ENCODE results near the gene RPGRIP1. TPM values are rescaled to one million over a fixed set of nuclear protein-coding genes. Genes with fewer than 3 reads are reported as not detected.
"Not testable (repeated sequence)": the region's sequence is repeated elsewhere in the genome, so short reads cannot be mapped to it uniquely, and the experiment has no call there.

Gene RPGRIP1
- total RNA-seq, 2 donors from 2014 or later = 0.40 TPM; not detected in 1

DNA sequence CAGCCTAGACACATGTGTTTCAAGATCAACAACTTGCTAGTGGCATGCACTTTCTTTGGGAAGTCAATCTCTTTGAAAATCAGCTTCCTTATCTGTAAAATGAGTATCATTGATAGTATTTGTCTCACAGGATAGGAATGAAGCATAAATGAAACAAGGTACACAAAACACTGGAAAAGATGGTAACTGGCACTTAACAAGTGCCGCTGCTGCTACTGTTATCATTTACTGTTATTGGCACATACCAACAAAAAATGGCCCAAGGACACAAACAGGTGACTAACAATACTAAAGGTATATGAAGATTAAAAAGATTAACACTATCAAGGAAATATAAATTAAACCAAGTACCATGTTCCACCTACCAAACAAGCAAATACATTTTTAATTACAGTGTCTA, 31.5 kb upstream of the RPGRIP1 start:
- intact Hi-C loops (cut with DNase I) = no loop called here

DNA sequence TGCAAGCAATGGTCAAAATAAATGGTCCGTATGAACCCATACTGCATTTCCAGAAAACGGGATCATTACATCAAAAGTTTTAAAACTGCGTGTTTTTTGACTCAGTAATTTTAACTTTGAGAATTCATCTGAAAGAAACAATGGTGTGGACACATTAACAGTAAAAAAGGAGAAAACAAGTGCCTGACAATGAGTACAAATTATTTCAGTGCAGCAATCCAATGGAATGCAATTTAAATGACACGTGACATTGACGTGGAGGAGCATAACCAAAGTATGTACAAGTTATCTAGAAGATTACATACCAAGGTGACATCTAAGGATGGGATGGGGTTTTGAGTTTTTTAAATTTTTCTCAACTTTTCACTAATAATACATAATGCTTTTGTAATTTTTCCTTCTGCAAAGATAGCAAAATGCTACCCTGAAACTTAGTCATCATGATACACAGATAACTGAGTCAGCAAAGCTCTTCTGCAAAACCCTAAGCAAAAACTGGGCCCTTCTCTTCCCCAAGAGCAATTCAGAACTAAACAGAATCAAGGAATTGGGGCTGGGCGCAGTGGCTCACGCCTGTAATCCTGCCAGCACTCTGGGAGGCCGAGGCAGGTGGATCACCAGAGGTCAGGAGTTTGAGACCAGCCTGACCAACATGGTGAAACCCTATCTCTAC, 31.0 kb upstream of the RPGRIP1 start:
- H3K4me3 ChIP-seq = no peak overlapping the region
- H3K9me3 ChIP-seq = no peaks in the 10 kb centered on the region
- intact Hi-C loops (cut with DNase I) = no loop called here
- TF ChIP-seq, protein P1, sequence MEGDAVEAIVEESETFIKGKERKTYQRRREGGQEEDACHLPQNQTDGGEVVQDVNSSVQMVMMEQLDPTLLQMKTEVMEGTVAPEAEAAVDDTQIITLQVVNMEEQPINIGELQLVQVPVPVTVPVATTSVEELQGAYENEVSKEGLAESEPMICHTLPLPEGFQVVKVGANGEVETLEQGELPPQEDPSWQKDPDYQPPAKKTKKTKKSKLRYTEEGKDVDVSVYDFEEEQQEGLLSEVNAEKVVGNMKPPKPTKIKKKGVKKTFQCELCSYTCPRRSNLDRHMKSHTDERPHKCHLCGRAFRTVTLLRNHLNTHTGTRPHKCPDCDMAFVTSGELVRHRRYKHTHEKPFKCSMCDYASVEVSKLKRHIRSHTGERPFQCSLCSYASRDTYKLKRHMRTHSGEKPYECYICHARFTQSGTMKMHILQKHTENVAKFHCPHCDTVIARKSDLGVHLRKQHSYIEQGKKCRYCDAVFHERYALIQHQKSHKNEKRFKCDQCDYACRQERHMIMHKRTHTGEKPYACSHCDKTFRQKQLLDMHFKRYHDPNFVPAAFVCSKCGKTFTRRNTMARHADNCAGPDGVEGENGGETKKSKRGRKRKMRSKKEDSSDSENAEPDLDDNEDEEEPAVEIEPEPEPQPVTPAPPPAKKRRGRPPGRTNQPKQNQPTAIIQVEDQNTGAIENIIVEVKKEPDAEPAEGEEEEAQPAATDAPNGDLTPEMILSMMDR (IDR thresholded peaks at IDR 0.05) = no peak
- H3K27me3 ChIP-seq = no peaks in the 10 kb centered on the region
- no peaks in the 10 kb centered on the region for H3K4me1 ChIP-seq
- H3K27ac ChIP-seq = no peak overlapping the region
- no peak overlapping the region for H3K9ac ChIP-seq (ENCODE audit: low read depth in 2 of 2, low read length in 2 of 2)
- H3K36me3 ChIP-seq = peaks cover 13% of the 10 kb centered on the region
- DNase-seq = no peak

More for the DNA sequence above, 31.5 kb upstream of the RPGRIP1 start:
- H3K9ac ChIP-seq (ENCODE audit: low read depth in 2 of 2, low read length in 2 of 2) = no peak overlapping the region
- no peaks in the 10 kb centered on the region for H3K27me3 ChIP-seq
- DNase-seq = no peak
- no peak overlapping the region for H3K27ac ChIP-seq
- no peaks in the 10 kb centered on the region for H3K4me1 ChIP-seq
- TF ChIP-seq, protein P1 (IDR thresholded peaks at IDR 0.05) = no peak
- H3K9me3 ChIP-seq = no peaks in the 10 kb centered on the region
- peaks cover 13% of the 10 kb centered on the region for H3K36me3 ChIP-seq
- no peak overlapping the region for H3K4me3 ChIP-seq

DNA sequence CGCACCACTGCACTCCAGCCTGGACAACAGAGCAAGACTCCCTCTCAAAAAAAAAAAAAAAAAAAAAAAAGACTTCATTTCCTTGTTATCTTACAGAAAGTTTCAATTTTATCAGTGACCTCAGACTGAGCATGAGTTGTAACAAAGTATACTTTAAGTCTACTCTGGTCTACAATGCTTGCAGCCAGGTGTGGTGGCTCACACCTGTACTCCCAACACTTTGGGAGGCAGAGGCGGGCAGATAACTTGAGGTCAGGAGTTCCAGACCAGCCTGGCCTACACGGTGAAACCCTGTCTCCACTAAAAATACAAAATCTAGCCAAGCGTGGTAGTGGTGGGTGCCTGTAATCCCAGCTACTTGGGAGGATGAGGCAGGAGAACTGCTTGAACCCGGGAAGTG, 28.7 kb upstream of the RPGRIP1 start:
- no peaks in the 10 kb centered on the region for H3K27me3 ChIP-seq
- H3K4me1 ChIP-seq = no peaks in the 10 kb centered on the region
- no peak overlapping the region for H3K4me3 ChIP-seq
- no peaks in the 10 kb centered on the region for H3K9me3 ChIP-seq
- intact Hi-C loops (cut with DNase I) = no loop called here
- no peak overlapping the region for H3K27ac ChIP-seq
- no peak overlapping the region for H3K9ac ChIP-seq (ENCODE audit: low read depth in 2 of 2, low read length in 2 of 2)
- H3K36me3 ChIP-seq = peaks cover 13% of the 10 kb centered on the region
- no peak for DNase-seq
- TF ChIP-seq, protein P1 (IDR thresholded peaks at IDR 0.05) = no peak

DNA sequence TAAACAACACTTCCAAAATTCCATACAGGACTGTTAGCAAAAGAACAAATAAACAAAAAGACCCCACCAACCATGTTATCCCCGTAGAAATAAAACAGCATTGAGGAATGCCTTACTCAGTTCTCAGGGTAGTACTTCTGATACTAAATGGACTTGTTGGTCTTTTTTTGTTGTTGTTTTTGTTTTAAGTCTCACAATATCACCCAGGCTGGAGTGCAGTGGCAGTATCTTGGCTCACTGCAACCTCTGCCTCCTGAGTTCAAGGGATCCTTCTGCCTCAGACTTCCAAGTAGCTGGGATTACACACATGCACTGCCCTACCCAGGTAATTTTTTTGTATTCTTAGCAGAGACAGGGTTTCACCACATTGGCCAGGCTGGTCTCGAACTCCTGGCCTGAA, 27.7 kb upstream of the RPGRIP1 start:
- no peak overlapping the region for H3K9ac ChIP-seq (ENCODE audit: low read depth in 2 of 2, low read length in 2 of 2)
- no peaks in the 10 kb centered on the region for H3K27me3 ChIP-seq
- H3K9me3 ChIP-seq = no peaks in the 10 kb centered on the region
- DNase-seq = no peak
- peaks cover 13% of the 10 kb centered on the region for H3K36me3 ChIP-seq
- intact Hi-C loops (cut with DNase I) = no loop called here
- TF ChIP-seq, protein P1 (IDR thresholded peaks at IDR 0.05) = no peak
- H3K4me1 ChIP-seq = no peaks in the 10 kb centered on the region
- H3K27ac ChIP-seq = no peak overlapping the region
- H3K4me3 ChIP-seq = no peak overlapping the region

DNA sequence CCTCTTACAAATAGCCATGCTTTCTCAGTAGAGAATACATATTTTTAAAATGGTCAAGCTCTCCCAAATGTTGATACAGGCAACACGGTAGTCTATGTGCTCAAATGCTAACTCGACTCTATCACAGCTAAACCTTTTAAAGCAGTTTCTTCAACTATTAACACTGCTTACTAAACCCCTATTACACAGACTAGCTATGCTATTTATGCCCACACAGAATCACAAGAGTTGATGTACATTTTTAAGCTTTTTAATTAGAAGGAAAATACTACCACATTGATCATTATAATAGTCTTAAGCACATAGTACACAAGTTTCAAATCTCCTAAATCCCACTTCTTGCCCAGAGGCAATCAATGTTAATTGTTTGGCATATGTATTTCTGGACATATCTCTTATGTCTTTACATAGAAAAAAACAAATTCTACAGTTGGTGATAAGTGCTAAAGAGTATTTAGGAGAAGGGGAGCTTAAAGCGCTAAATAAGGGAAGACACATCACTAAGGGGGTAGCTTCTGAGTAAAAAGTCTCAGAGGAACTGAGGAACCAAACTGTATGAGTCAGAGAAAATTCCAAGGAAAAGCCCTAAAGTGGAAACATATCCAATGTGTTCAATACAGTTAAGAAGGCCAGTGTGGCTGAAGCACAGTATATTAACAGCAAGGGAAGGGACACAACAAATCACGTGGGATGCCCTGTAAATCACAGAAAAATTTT, 24.3 kb upstream of the RPGRIP1 start:
- H3K27ac ChIP-seq = no peak overlapping the region
- no peaks in the 10 kb centered on the region for H3K27me3 ChIP-seq
- no peak for DNase-seq
- intact Hi-C loops (cut with DNase I) = no loop called here
- no peaks in the 10 kb centered on the region for H3K9me3 ChIP-seq
- TF ChIP-seq, protein P1 (IDR thresholded peaks at IDR 0.05) = no peak
- H3K9ac ChIP-seq (ENCODE audit: low read depth in 2 of 2, low read length in 2 of 2) = no peak overlapping the region
- peaks cover 7% of the 10 kb centered on the region for H3K4me1 ChIP-seq
- H3K4me3 ChIP-seq = no peak overlapping the region
- no peaks in the 10 kb centered on the region for H3K36me3 ChIP-seq

DNA sequence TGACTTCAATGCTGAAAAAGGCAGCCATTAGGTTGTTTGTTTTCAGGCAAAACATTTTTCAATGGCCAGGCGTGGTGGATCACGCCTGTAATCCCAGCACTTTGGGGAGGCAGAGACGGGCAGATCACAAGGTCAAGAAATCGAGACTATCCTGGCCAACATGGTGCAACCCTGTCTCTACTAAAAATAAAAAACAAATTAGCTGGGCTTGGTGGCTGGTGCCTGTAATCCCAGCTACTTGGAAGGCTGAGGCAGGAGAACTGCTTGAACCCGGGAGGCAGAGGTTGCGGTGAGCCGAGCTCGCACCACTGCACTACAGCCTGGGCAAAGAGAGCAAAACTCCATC, 23.8 kb upstream of the RPGRIP1 start:
- intact Hi-C loops (cut with DNase I); H3K36me3 ChIP-seq; H3K27ac ChIP-seq; H3K4me1 ChIP-seq; DNase-seq; H3K9me3 ChIP-seq; H3K27me3 ChIP-seq; H3K9ac ChIP-seq (ENCODE audit: low read depth in 2 of 2, low read length in 2 of 2); H3K4me3 ChIP-seq: not testable (repeated sequence)

All from colonic mucosa (tissue), 4 donors.